Neural progenitor cell (in vitro differentiated cells): Measurements from ENCODE around the gene FARS2. TPM values are rescaled to one million over a fixed set of nuclear protein-coding genes. Genes with fewer than 3 reads are reported as not detected.

ENCODE experiments used
- DNase-seq: peaks from one replicate; pipeline ENCODE4 v3.0.0-alpha.2; 2016; ENCODE audit warnings: low spot score
- H2AFZ ChIP-seq: fragments of 200-600 bp; sonication (generic); replicated peaks from 2 replicates; pipeline ENCODE4 v1.6.1; 2016; ENCODE audit warnings: antibody characterized with exemption
- H3F3A ChIP-seq: fragments of 200-600 bp; sonication (generic); 2 replicates; pipeline ENCODE4 v1.6.1; 2016; ENCODE audit warnings: antibody characterized with exemption, low read depth
- H3K27ac ChIP-seq: fragments of 200-600 bp; sonication (generic); 2 replicates; pipeline ENCODE4 v1.5.1; 2016; ENCODE audit warnings: mild to moderate bottlenecking
- H3K27me3 ChIP-seq: fragments of 200-600 bp; sonication (generic); 2 replicates; pipeline ENCODE4 v1.6.1; 2016; ENCODE audit warnings: mild to moderate bottlenecking, moderate library complexity
- H3K36me3 ChIP-seq: fragments of 200-600 bp; sonication (generic); 2 replicates; pipeline ENCODE4 v1.5.1; 2016
- H3K4me1 ChIP-seq: fragments of 200-600 bp; sonication (generic); 2 replicates; pipeline ENCODE4 v1.6.1; 2016; ENCODE audit warnings: mixed run types
- H3K4me2 ChIP-seq: fragments of 200-600 bp; sonication (generic); 2 replicates; pipeline ENCODE4 v1.6.1; 2016
- H3K4me3 ChIP-seq: fragments of 200-600 bp; sonication (generic); 2 replicates; pipeline ENCODE4 v1.5.1; 2016
- H3K79me2 ChIP-seq: fragments of 200-600 bp; sonication (generic); 2 replicates; pipeline ENCODE4 v1.6.1; 2016; ENCODE audit warnings: low read depth
- H3K9ac ChIP-seq: fragments of 200-600 bp; sonication (generic); 2 replicates; pipeline ENCODE4 v1.6.1; 2016
- H3K9me3 ChIP-seq: fragments of 200-600 bp; sonication (generic); 2 replicates; pipeline ENCODE4 v1.5.1; 2016; ENCODE audit warnings: low read depth
- H4K20me1 ChIP-seq: fragments of 200-600 bp; sonication (generic); 2 replicates; pipeline ENCODE4 v1.6.1; 2016; ENCODE audit warnings: low read depth
- H3K27ac Mint-ChIP-seq: 3 replicates; pipeline ENCODE4 v1.8.0; 2021; ENCODE audit warnings: mixed read lengths
- H3K27me3 Mint-ChIP-seq: 2 replicates; pipeline ENCODE4 v1.8.0; 2022; ENCODE audit warnings: low read depth, mild to moderate bottlenecking, inconsistent platforms, moderate library complexity, mixed read lengths; ENCODE audit not compliant: insufficient read depth
- H3K36me3 Mint-ChIP-seq: 3 replicates; pipeline ENCODE4 v1.8.0; 2021; ENCODE audit warnings: mixed read lengths
- H3K4me1 Mint-ChIP-seq: 3 replicates; pipeline ENCODE4 v1.8.0; 2021; ENCODE audit warnings: mixed read lengths
- H3K4me3 Mint-ChIP-seq: 3 replicates; pipeline ENCODE4 v1.8.0; 2021; ENCODE audit warnings: mild to moderate bottlenecking, moderate library complexity, mixed read lengths
- H3K9me3 Mint-ChIP-seq: 3 replicates; pipeline ENCODE4 v1.8.0; 2020; ENCODE audit warnings: mixed read lengths
- EZH2 ChIP-seq: fragments of 200-600 bp; sonication (generic); IDR thresholded peaks from 2 replicates; pipeline ENCODE4 v1.6.1; 2017; ENCODE audit warnings: antibody characterized with exemption, mild to moderate bottlenecking, moderate library complexity
- EZH2phosphoT487 ChIP-seq: fragments of 200-600 bp; sonication (generic); IDR thresholded peaks from 2 replicates; pipeline ENCODE4 v1.6.1; 2017; ENCODE audit warnings: antibody characterized with exemption
- total RNA-seq: library from RNA; depleted of rRNA; stranded (reverse); fragments of >200 nt; gene quantifications from 2 replicates; pipeline ENCODE4 v1.2.3, GENCODE V29; 2015; ENCODE audit warnings: low replicate concordance
- TF ChIP-seq, protein P1 (sequence below): fragments of 200-600 bp; sonication (generic); IDR thresholded peaks from 2 replicates; pipeline ENCODE4 v1.5.1; 2017; ENCODE audit warnings: antibody characterized with exemption, mild to moderate bottlenecking

Gene FARS2
- total RNA-seq, 1 donor from 2014 or later = 10.8 TPM

DNA sequence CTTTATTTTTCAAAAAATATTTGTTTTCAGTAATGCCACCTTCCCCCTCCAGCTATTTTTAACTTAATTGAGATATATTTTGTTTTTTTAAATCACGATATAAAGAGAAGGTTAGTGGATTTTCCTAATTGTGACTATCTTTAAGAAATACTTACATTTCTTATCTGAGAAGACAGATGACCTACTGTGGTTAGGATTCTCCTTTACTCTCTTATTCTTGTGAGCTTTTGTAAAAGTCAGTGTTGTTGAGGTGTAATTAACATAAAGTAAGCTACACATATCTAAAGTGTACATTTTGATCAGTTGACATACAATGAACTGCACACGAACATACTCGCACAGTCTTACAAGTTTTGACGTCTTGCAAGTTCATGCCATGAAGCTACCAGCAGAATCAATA is 144.7 kb downstream of the FARS2 start:
- Histone ChIP-seq H3K9ac (no peak overlapping the region), H3K4me1 (peaks cover 14% of the 10 kb centered on the region), H4K20me1 (no peaks in the 10 kb centered on the region), H3K27me3 (no peaks in the 10 kb centered on the region), H3K4me2 (no peak overlapping the region), H3K4me3 (no peak overlapping the region), H3K79me2 (no peaks in the 10 kb centered on the region), H3F3A (peaks cover 14% of the 10 kb centered on the region), H3K36me3 (peaks cover 7% of the 10 kb centered on the region), H3K27ac (no peak overlapping the region), H2AFZ (no peak overlapping the region), H3K9me3 (peaks cover 6% of the 10 kb centered on the region)
- TF ChIP-seq EZH2phosphoT487 (no peak), EZH2 (no peak)
- TF ChIP-seq, protein P1, sequence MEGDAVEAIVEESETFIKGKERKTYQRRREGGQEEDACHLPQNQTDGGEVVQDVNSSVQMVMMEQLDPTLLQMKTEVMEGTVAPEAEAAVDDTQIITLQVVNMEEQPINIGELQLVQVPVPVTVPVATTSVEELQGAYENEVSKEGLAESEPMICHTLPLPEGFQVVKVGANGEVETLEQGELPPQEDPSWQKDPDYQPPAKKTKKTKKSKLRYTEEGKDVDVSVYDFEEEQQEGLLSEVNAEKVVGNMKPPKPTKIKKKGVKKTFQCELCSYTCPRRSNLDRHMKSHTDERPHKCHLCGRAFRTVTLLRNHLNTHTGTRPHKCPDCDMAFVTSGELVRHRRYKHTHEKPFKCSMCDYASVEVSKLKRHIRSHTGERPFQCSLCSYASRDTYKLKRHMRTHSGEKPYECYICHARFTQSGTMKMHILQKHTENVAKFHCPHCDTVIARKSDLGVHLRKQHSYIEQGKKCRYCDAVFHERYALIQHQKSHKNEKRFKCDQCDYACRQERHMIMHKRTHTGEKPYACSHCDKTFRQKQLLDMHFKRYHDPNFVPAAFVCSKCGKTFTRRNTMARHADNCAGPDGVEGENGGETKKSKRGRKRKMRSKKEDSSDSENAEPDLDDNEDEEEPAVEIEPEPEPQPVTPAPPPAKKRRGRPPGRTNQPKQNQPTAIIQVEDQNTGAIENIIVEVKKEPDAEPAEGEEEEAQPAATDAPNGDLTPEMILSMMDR = no peak
- H3K4me1 Mint-ChIP-seq = no peaks in the 10 kb centered on the region
- DNase-seq = no peak
- H3K9me3 Mint-ChIP-seq = peaks cover 5% of the 10 kb centered on the region
- H3K27ac Mint-ChIP-seq = no peak overlapping the region
- peaks cover 3% of the 10 kb centered on the region for H3K36me3 Mint-ChIP-seq
- H3K4me3 Mint-ChIP-seq = no peak overlapping the region
- no peaks in the 10 kb centered on the region for H3K27me3 Mint-ChIP-seq

DNA sequence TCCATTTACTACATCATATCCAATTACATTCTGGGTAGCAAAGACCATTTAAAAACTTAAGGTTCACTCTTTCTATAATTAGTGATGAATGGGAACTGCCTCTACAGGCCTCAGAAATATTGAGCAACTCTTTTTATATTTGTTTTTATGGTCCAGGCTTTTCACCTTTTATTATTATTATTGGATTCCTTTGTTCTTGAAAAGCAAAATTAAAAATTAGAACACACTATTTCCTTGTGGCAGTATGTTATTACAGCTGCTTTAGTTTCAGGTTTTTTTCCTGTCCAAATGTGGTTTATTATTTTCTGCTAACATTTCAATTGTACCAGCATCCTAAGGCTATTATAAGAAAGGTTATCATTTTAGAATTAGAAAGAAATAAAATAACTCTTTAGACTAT is 150.1 kb downstream of the FARS2 start:
- no peak for DNase-seq
- Mint-ChIP-seq H3K9me3 (peaks cover 2% of the 10 kb centered on the region), H3K4me3 (no peak overlapping the region), H3K4me1 (peaks cover 12% of the 10 kb centered on the region), H3K27me3 (no peaks in the 10 kb centered on the region), H3K27ac (peak overlapping the region; percentile 23), H3K36me3 (no peaks in the 10 kb centered on the region)
- Histone ChIP-seq H3K27ac (peak overlapping the region; percentile 12), H3K4me3 (no peak overlapping the region), H3K9me3 (no peaks in the 10 kb centered on the region), H3K79me2 (no peaks in the 10 kb centered on the region), H4K20me1 (no peaks in the 10 kb centered on the region), H2AFZ (no peak overlapping the region), H3K4me1 (peaks cover 21% of the 10 kb centered on the region), H3K4me2 (no peak overlapping the region), H3K9ac (no peak overlapping the region), H3F3A (peaks cover 26% of the 10 kb centered on the region), H3K36me3 (no peaks in the 10 kb centered on the region), H3K27me3 (no peaks in the 10 kb centered on the region)
- TF ChIP-seq EZH2 = no peak
- TF ChIP-seq, protein P1 = no peak
- no peak for TF ChIP-seq EZH2phosphoT487

DNA sequence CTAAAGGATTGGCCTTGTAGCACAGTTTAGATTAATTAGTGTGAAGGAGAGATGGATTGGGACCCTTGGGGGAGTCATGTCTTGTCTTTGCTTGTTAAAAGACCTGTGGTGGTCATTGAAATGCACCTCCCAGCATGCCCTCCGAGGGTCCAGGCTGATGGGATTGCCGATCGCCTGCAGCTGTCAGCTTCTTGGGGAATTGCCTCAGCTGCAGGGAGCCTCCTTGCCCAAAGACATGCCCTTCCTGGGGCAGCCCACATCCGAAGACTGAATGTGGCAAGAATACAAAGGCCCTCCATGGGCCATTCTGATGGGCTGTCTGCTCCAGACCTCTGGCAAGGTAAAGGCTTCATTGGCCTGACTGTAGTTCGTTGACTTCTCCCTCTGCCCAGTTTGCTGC is 150.7 kb downstream of the FARS2 start:
- H3K9me3 Mint-ChIP-seq = peaks cover 2% of the 10 kb centered on the region
- Histone ChIP-seq H2AFZ (no peak overlapping the region), H3K79me2 (no peaks in the 10 kb centered on the region), H3K4me3 (no peak overlapping the region), H3K27me3 (no peaks in the 10 kb centered on the region), H3K4me2 (peak overlapping the region; percentile 12), H3K9ac (no peak overlapping the region), H4K20me1 (no peaks in the 10 kb centered on the region), H3K36me3 (no peaks in the 10 kb centered on the region), H3K9me3 (no peaks in the 10 kb centered on the region), H3K4me1 (peaks cover 21% of the 10 kb centered on the region), H3F3A (peaks cover 26% of the 10 kb centered on the region), H3K27ac (no peak overlapping the region)
- H3K4me3 Mint-ChIP-seq = peak overlapping the region; percentile 27
- H3K36me3 Mint-ChIP-seq = no peaks in the 10 kb centered on the region
- H3K27ac Mint-ChIP-seq = no peak overlapping the region
- H3K27me3 Mint-ChIP-seq = no peaks in the 10 kb centered on the region
- DNase-seq = peak; percentile 57
- TF ChIP-seq, protein P1 = no peak
- TF ChIP-seq EZH2phosphoT487 (no peak), EZH2 (no peak)
- peaks cover 12% of the 10 kb centered on the region for H3K4me1 Mint-ChIP-seq
